GM18526 (cell line): ENCODE data around the gene PARP1.

Source experiments
- POLR2A ChIP-seq: IDR thresholded peaks from 3 replicates; pipeline ENCODE4 v1.6.1; 2011; ENCODE audit not compliant: insufficient read length; ENCODE audit errors: extremely low read depth

PARP1 gene

DNA sequence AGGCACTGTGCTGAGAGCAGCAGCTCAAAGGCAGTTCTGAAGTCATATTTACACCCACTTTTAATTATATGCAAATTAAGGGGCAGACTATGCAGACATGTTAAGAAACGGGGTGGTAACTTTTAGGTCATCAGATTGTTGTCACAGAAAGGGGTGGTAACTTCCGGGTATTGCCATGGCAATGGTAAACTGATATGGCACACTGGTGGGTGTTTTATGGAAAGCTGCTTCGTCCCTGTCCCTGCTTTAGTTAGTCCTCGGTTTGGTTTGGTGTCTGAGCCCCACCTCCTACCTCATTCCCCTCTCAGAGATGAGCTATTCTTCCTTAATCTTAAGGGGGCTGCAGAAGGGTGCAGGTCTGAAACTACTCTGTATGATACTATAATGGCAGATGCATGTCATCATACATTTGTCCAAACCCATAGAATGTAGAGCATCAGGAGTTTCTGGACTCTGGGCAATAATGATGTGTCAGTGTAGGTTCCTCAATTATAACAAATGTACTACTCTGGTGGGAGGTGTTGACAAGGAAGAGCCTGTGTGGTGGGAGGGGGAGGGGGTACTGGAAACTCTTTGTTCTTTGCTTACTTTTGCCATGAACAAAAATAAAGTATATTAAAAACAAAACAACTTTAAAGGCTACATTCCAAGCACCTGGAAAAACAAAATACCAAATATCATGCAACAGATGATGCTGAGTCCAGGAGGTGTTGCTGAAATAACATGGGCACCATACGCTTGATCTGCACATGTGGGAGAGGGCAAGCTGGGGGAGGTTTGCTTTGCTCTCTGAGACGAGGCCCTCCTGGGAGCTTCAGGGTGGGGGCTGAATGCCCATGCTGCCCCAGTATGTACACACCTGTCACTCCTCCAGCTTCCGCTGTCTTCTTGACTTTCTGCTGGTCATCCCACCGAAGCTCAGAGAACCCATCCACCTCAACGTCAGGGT lies 6.3 kb downstream of the PARP1 start:
- no peak for TF ChIP-seq POLR2A

DNA sequence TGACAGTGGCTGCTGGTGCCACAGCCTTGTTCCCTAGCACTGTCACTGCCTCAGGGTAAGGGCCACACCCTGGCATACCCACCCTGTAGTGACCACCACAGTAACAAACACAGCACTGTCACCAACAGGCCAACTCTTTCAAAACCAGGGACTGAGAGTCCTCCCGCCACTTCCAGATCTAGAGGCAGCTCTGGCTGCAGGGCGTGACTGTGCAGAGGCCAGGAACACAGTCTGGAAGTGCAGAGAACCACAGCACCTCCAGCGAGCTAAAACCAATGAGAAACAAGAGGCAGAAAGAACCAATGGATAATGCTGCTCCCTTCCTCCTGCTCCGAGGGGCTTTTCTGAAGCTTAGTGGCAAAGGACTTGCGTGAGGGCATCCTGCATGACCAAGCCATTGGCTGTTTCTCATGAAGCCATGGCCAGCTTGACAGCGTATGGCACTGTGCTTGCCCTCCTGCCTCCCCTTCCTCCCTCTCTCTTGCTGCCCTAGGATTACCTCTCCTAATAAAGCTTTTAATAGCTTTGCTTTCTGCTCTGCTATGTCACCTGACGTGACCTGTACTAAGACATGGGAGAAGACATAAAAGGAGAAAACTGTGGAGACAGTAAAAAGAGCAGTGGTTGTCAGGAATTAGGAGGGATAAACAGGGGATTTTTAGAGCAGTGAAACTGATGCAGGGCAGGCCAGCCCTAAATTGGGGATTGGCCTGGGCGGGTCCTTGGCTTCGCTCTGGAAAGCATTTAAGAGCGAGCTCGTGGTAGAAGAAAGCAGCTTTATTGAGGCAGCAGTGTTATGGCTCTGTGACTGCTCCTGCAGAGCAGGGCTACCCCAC lies 7.2 kb downstream of the PARP1 start:
- TF ChIP-seq POLR2A, result no peak

DNA sequence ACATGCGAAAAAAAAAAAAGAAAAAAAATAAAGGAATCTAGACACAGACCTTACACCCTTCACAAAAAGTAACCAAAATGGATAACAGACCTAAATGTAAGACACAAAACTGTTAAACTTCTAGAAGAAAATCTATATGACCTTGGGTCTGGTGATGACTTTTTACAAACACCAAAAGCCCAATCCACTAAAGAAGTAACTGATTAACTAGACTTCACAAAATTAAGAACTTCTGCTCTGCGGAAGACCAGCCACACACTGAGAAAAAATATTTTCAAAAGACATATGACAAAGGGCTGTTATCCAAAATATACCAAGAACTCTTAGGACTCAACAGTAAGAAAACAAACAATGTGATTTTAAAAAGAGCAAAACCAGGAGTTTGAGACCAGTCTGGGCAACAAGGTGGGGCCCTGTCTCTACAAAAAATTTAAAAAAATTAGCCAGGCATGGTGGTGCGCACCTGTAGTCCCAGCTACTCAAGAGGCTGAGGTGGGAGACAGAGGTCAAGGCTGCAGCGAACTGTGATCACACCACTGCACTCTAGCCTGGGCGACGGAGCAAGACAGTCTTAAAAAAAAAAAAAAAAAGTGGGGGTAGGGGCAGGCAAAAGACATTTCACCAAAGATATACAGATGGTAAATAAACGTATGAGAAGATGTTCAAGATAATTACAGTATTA lies 9.8 kb downstream of the PARP1 start:
- no peak for TF ChIP-seq POLR2A

DNA sequence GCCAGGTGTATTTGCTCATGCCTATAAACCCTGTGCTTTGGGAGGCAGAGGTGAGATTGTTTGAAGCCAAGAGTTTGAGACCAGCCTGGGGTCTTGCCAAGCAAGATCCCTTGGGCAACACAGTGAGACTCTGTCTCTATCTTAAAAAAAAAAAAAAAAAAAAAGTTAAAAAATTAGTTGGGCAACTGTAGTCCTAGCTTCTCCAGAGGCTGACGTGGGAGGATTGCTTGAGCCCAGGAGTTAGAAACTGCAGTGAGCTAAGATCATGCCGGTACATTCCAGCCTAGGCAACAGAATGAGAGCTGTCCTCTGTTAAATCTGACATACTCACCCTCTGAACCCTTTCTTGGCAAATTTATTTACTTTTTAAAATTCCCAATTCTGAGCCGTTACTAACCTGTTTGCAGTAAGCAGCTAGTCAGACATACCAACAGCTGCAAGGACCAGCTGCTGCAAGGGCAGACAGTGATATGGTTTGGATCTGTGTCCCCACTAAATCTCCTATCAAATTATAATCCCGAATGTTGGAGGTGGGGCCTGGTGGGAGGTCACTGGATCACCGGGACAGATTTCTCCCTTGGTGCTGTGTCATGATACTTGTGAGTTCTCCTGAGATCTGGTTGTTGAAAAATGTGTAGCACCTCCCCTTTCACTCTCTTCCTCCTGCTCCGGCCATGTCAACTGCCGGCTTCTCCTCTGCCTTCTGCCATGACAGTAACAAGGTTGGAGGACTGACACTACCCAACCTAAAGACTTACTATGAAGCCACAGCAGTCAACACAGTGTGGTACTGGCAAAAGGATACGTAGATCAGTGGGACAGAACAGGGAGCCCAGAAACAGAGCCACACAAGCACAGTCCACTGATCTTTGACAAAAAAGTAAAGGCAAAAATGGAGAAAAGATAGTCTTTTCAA lies 10.6 kb downstream of the PARP1 start:
- no peak for TF ChIP-seq POLR2A

DNA sequence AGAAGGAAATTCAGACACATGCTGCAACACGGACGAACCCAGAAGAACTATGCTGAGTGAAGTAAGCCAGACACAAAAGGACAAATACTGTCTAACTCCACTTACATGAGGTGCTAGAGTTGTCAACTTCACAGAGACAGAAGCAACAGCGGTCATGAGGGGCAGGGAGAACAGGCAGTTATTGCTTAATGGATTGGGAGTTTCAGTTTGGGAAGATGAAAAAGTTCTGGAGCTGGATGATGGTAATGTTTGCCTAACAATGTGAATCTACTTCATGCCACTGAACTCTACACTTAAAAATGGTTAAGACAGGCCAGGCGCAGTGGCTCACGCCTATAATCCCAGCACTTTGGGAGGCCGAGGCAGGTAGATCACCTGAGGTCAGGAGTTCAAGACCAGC lies 12.1 kb downstream of the PARP1 start:
- TF ChIP-seq POLR2A, result no peak

DNA sequence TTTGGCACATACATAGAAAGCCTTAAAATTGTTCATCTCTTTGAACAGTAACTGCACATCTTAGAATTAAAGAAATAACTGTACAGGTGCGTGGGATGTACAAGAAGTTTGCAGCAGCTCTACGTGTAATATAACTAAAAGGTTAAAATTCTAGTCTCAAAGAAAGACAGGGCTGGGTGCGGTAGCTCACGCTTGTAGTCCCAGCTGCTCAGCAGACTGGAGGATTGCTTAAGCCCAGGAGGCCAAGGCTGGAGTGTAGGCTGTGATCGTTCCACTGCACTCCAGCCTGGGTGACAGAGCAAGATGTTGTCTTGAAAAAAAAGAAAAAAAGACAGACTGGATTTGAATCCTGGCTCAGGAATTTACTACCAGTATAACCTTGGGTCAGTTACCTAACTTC lies 13.4 kb downstream of the PARP1 start:
- no peak for TF ChIP-seq POLR2A

DNA sequence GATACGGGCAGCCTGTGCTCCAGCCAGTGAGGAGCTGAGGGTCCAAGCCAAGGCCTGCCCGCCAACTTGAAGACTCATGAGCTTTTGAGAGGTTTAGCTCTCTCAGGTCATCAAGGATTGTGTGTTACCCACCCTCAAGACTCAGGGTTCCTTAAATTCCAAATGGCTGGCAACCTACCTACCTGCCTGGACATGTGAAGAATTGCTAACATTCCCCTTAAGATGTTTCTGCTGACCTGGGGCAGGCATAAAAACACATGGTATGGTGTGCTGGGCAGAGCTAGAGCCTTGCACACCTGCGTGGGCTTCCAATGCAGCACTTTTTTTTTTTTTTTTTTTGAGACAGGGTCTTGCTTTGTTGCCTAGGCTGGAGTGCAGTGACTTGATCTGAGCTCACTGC lies 17.2 kb downstream of the PARP1 start:
- no peak for TF ChIP-seq POLR2A

DNA sequence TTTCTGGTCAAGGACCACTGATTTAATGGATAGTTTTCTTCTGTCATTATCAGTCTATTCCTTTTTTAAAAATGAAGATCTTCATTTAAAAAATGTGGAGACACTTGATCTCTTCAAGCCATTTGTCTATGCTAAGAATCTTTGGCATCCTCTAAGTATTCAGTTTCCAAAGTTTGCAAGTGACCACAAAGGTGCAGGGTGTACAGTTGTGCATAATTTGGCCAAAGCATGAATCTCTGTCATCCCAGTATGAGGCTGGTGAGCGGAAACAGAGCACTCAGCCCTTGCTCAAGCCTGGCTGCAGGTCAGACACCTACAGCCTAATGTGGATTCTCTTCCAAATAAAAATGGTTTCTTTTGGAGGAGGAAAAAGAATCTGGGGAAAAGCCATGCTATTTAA lies 19.8 kb downstream of the PARP1 start:
- no peak for TF ChIP-seq POLR2A

DNA sequence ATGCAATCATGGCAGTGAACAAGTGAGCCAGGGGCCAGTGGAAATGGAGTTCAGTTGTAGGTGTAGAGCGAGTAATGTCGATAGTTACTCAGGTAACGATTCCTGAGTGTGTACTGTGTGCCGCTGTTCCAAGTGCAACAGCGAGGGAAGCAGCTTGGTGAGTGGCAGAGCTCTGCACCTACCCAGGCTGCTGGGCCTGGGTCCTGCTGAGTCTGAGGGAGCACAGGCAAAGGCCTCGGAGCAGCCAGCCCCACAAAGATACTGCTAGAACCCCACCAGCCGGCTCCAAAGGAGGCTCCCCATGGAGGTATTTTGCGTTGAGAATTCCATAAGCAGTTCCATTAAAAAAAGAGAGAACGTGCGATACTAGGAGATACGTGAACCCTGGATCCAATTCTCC lies 23.2 kb downstream of the PARP1 start:
- TF ChIP-seq POLR2A, result no peak

DNA sequence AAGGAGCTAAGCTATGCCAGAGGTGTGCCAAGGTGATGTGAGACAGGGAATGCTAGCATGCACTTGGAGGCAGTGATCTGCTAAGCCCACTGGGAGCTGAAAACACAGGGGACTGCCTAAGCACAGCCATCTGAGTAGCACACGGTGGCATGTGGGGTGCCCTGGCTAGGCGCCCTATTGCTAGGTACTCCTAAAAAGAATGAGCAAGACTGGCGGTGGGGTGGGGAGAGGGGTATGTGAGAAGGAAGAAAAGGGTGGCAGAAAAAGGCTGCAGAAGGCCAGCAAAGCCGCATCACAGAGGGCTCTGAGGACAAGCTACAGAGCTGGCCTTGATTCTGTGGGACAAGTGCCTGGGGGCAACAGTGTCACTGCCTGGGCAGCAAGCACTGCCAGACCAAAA lies 23.9 kb downstream of the PARP1 start:
- TF ChIP-seq POLR2A, result no peak

DNA sequence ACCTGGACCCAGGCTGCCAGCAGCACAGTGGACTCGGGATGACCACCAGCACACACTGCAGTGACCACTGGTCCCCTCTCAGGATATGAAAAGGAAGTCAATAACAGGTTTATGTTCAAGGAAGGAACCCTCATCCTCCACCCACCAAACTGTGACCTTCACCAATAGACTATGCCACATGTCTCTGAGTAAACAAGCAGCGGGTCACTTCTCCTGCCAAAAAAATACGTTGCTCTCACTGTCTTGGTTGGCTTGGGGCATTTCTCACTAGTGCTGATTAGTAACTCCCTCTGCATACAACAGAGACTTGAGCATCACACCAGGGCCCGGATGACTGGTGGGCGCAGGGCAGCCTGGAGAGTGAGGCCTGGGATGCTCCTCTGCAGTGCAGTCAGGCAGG lies 25.9 kb downstream of the PARP1 start:
- TF ChIP-seq POLR2A, result no peak

DNA sequence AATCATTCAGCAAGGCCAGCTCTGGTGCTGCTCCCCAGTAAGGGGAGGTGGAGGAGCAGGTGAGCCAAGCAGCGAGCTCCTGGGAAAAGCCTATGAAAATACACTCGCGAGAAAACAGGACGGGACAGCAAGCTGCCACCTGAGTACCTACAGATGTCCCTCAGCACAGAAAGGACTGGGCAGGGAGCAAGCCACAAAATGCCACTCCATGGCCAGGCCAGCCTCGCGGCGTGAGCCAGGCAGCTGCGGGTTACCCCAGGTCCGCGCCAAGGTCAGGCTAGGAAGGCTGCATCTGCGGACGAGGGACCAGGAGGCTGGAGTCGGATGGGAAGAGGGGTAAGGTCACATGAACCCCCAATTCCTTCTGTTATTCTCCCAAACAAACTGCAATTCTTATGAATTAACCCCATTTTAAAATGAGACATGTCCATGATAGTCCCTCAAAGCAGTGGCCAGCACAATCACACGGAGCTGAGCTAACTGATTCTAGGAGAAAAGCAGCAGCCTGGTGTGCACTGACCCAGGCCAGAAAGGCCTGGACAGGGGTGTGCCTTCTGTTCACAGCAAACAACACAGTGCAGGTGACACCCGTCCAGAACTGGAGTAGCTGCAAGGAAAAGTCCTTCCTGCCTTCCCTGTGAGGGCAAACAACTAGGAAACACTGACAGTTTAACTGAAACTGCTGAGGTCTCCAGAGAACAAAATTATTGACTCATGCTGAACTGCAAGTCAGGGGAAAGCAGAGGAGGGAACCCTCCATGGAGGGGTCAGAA lies 26.5 kb downstream of the PARP1 start:
- TF ChIP-seq POLR2A, result no peak

DNA sequence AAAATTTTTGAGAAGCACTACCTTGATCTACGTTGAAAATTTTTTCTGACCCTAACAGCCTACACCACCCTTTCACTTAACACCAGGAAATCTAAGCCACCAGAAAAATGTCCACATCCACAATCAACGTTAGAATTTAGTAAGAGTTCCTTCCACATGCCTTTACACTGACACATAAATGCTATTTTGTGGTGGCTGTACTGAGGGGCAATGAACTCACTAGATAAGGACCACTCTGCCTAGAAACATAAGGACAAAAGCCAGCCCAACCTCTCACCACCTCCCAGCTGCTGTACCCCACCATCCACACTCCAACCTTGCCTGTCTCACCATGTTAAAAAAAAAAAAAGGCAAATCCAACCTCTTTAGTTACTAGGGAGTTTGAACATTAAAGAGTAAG lies 29.8 kb downstream of the PARP1 start:
- TF ChIP-seq POLR2A, result no peak

DNA sequence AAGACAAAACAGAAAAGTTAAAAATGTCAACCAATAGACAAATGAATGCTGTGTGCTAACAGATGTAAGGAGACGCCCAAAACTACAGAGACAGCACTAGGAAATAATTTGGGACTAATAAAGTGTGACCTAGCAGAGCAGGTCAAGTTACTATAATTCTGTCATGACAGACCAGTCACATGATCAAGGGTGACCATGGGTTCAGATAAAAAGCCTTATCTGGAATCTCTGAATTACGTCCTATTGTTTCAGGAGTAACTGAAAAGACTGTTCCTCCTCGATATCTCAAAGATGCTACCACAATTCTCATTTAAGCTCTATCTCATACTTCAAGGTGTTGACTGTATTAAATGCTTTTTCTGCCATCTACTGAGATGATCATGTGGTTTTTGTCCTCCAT lies 31.6 kb downstream of the PARP1 start:
- TF ChIP-seq POLR2A, result no peak

DNA sequence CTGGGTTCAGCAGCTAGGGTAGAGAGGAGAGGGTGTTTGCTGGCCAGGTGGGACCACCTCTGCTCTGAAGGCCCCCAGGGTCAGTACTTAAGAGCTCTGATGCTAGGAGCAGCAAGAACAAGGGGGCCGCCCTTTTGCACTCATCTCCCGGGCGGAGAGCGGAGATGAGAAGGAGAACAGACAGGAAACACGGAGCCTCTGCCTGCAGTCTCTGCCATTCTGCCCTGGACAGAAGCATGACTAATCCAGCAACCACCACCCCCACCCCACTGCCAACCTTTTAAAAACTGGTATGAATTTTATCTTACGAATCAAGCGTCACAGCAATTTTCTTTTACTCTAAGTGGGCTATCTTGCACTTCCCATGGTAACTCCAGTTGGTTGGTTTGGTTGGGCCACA lies 34.5 kb downstream of the PARP1 start:
- no peak for TF ChIP-seq POLR2A
